AG08396 (cell line): ENCODE measurements around the gene PCSK7.
A peak's percentile ranks its signal among the peaks of the same experiment; 100 is the strongest.
"Not testable (repeated sequence)": the region's sequence is repeated elsewhere in the genome, so short reads cannot be mapped to it uniquely, and the experiment has no call there.

Source experiments
- DNase-seq: peaks from one replicate; pipeline ENCODE4 v3.0.0; 2012; ENCODE audit warnings: low spot score, mixed read lengths

Gene PCSK7

GRCh38 chr11:117214404-117215110, 17.3 kb downstream of the PCSK7 start:
- DNase-seq, result no peak

DNA sequence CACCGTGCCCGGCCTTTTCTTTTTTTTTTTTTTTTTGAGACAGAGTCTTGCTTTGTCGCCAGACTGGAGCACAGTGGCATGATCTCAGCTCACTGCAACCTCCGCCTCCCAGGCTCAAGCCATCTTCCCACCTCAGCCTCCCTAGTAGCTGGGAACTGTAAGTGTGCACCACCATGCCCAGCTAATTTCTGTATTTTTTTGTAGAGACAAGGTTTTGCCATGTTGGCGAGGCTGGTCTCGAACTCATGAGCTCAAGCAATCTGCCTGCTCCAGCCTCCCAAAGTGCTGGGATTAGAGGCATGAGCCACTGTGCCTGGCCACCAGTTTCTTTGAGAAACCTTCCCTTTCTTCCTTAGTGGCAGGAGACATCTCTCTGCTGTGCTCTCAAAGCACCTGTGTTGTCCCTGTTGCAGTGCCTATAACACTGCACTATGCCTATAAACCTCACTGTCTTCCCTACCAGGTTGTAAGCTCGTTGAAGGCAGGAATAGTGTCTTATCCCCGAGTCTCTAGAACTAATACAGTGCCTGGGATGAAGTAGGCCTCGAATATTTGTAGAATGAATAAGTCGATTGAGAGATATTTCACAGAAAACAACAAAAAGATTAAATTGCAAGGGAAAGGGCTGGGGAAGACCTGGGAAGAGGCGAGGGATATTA, 19.0 kb downstream of the PCSK7 start:
- no peak for DNase-seq

DNA sequence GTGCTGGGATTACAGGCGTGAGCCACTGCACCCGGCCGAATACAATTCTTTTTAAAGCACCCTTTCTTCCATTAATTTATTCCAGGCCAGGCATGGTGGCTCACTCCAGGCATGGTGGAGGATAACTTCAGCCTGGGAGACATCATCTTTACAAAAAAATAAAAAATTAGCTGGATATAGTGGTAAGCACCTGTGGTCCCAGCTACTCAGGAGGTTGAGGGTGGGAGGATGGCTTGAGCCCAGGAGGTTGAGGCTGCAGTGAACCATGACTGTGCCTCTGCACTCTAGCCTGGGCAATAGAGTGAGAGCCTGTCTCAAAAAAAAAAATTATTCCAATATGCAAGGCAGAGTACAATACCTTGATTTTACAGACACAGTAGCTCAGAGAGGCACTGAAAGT, 21.3 kb downstream of the PCSK7 start:
- no peak for DNase-seq

DNA sequence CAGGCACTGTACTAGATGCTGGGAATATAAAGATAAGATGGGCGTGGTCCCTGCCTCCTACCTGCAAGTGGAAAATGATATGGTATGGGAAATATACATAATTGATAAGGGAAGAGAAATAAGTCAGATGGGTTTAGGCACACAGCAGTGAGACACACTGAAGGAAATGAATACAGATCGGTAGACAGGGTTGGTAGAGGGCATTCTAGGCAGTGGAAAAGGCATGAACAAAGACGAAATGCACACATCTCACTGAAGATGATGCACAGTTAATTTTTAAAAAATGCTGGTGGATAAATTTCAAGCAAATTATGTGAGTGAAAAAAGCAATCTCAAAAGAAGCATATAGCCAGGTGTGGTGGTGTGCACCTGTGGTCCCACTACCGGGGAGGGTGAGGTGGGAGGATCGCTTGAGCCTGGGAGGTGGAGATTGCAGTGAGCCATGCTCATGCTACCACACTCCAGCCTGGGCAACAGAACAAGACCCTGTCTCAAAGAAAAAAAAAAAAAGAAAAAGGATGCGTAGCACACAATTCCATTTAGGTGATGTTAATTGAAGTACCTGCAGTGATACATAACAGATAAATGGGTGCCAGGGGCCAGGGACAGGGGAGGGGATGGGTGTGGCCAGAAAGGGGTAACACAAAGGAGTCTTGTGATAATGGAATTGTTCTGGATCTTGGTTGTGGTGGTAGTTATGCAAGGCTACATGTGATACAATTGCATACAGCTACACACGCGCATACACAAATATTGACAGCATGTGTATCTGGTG, 22.3 kb downstream of the PCSK7 start:
- not testable (repeated sequence) for DNase-seq

GRCh38 chr11:117208710-117209109, 23.2 kb downstream of the PCSK7 start:
- DNase-seq, result not testable (repeated sequence)

DNA sequence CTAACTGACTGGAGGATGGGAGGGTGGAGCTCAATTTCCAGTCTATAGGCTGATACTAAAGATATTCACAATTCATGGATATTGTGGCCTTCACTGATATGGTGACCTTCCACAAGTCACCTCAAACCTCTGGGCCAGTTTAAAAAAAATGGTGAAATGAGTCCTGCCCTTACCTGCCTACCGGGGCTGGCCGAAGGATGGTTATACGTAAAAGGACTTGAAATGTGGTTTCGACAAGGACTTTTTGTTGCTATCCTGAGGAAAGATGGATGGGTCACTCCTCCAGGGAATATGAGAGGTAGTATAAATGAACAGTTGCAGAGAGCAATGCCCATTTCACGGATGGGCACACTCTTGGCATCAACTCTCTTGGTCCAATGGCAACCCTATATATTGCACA, 24.4 kb downstream of the PCSK7 start:
- DNase-seq, result not testable (repeated sequence)

GRCh38 chr11:117206859-117207258, 25.0 kb downstream of the PCSK7 start:
- not testable (repeated sequence) for DNase-seq

GRCh38 chr11:117206111-117206510, 25.8 kb downstream of the PCSK7 start:
- DNase-seq, result not testable (repeated sequence)

- DNase-seq, result no peak
Measured at GRCh38 chr11:117205211-117205818, 26.6 kb downstream of the PCSK7 start.

DNA sequence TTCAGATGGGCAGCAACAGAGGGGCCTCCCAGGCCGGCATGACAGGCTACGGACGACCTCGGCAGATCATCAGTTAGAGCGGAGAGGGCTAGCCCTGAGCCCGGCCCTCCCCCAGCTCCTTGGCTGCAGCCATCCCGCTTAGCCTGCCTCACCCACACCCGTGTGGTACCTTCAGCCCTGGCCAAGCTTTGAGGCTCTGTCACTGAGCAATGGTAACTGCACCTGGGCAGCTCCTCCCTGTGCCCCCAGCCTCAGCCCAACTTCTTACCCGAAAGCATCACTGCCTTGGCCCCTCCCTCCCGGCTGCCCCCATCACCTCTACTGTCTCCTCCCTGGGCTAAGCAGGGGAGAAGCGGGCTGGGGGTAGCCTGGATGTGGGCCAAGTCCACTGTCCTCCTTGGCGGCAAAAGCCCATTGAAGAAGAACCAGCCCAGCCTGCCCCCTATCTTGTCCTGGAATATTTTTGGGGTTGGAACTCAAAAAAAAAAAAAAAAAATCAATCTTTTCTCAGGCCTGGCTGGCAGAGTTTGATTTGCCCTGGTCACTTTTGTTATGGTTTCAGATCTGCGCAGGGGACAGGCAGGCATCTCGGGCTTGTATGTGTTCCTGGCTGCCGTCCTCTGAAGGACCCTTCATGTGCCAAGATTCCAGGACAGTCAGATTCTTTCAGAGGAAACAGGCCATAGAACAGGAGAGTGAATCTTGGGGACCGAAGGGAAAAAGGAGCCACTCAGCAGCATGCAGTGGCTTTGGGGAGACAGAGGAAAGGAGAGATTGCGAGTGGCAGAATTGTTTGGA, 27.4 kb downstream of the PCSK7 start:
- no peak for DNase-seq

GRCh38 chr11:117203069-117203407, 28.8 kb downstream of the PCSK7 start:
- no peak for DNase-seq

DNA sequence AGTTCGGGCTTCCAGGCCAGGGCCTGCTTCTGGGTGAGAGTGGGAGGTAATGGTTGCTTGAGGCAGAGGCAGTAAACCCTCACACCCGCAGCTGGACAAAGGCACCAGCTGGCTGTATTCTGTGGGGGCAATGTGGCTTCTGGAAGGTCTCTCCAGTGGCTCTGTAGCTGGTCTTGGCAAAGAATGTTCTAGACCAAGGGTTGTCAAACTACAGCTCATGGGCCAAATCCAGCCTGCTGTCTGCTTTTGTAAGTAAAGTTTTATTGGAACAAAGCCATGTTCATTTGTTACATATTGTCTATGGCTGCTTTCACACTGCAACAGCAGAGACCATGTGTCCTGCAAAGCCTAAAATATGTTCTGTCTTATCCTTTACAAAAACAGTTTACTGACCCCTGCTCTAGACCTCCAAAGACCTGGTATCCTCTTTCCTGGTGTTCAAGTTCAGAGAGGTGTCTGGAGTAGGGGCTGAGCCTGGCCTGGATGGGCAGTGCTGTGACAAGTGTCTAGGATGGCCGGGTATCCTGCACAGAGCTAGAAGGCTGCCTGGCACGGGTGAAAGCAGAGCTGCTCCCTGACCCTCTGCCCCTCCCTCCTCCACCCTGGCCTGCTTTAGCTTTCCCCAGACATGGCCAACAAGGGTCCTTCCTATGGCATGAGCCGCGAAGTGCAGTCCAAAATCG, 29.3 kb downstream of the PCSK7 start:
- DNase-seq, result no peak

DNA sequence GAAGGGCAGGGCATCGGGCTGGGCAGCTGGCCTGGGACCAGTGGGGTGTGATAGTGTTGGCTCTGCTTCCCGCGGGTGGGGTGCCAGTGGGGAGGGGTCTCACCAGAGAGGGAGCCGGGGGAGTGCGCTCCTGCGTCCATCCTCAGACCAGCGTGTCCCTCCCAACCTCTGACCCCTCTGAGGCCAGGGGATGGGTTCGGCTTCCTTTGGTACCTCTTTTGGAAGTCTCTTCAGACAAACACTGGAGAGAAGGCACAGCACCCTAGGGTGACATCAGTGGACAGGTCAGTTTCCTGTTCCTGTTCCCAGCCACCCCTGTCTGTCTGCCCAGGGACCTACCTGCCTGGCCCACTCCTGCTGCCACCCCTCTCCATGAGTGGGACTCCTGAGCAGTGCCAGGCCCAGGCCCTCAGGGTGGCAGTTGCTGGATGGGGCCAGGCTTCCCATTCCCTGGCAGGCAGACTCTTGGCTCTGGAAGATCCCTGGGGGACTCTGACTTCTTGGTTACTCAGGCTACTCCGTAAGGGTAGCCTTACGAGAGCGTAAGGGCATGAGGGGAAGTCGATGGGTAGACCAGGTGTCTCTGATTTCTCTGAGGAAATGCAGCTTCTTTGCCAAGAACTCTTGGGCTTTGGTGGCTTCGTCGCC, 30.1 kb downstream of the PCSK7 start:
- DNase-seq, result no peak

GRCh38 chr11:117200813-117201657, 30.8 kb downstream of the PCSK7 start:
- DNase-seq, result no peak

GRCh38 chr11:117199916-117200812, 31.7 kb downstream of the PCSK7 start:
- DNase-seq, result no peak

GRCh38 chr11:117199053-117199915, 32.6 kb downstream of the PCSK7 start, which contains the start of gene TAGLN:
TSS of gene TAGLN (plus strand) at chr11:117199370. CDS start at chr11:117203014, 3,644 bp downstream.
- DNase-seq, result peak; percentile 92

- no peak for DNase-seq
Measured at GRCh38 chr11:117198613-117199012, 33.3 kb downstream of the PCSK7 start.
